ENCODE data around the gene C2CD5.

The C2CD5 gene

DNA sequence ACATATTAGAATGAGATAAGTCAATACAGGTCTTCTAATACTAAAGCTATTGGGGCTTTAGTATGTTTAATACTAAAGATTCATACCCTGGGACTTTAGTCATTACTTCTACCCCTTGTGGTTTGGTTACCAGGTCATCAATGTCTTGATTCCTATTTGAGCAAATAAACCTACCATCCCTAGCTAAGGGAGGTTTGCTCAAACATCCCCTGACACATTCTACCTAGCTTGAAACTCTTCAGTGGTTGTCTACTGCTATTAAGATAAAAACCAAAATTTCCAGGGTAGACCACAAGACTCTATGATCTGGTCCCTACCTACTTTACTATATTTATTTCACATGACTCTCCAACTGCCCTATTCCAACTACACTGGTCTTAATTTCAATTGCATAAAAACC is 7.3 kb upstream of the C2CD5 start:
- H3K4me3 ChIP-seq (ENCODE audit: low read depth, low read length): no peak overlapping the region
- TF ChIP-seq, protein P1, sequence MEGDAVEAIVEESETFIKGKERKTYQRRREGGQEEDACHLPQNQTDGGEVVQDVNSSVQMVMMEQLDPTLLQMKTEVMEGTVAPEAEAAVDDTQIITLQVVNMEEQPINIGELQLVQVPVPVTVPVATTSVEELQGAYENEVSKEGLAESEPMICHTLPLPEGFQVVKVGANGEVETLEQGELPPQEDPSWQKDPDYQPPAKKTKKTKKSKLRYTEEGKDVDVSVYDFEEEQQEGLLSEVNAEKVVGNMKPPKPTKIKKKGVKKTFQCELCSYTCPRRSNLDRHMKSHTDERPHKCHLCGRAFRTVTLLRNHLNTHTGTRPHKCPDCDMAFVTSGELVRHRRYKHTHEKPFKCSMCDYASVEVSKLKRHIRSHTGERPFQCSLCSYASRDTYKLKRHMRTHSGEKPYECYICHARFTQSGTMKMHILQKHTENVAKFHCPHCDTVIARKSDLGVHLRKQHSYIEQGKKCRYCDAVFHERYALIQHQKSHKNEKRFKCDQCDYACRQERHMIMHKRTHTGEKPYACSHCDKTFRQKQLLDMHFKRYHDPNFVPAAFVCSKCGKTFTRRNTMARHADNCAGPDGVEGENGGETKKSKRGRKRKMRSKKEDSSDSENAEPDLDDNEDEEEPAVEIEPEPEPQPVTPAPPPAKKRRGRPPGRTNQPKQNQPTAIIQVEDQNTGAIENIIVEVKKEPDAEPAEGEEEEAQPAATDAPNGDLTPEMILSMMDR (IDR thresholded peaks at IDR 0.05; ENCODE audit: low read depth, low read length, missing control alignments): no peak
- in situ Hi-C loops (cut with HindIII; ENCODE audit: low sequenced_read_pairs): no loop called here
- DNase-seq (ENCODE audit: low read depth): no peak

DNA sequence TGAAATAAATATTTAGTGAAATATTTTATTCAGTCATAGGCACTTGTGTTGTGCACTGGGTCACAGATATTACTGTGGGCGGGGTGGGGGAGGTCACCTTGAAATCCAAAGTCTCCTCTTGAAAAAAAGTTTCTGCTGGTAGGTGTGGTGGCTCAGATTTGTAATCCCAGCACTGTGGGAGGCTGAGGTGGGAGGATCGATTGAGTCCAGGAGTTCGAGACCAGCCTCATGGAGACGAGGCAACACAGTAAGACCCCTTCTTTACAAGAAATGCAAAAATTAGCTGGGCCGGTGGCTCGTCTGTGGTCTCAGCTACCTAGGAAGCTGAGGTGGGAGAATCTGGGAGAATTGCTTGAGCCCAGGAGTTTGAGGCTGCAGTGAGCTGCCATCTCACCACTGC is 913 bp upstream of the C2CD5 start:
- TF ChIP-seq, protein P1 (IDR thresholded peaks at IDR 0.05; ENCODE audit: low read depth, low read length, missing control alignments): no peak

GRCh38 chr12:22543246-22544037 is 900 bp downstream of the C2CD5 start:
- in situ Hi-C loops (cut with HindIII; ENCODE audit: low sequenced_read_pairs): no loop called here
- DNase-seq (ENCODE audit: low read depth): no peak
- H3K4me3 ChIP-seq (ENCODE audit: low read depth, low read length): peak overlapping the region; percentile 87
- TF ChIP-seq, protein P1 (IDR thresholded peaks at IDR 0.05; ENCODE audit: low read depth, low read length, missing control alignments): no peak

More for the DNA sequence above, 913 bp upstream of the C2CD5 start:
- DNase-seq (ENCODE audit: low read depth): no peak
- H3K4me3 ChIP-seq (ENCODE audit: low read depth, low read length): no peak overlapping the region
- in situ Hi-C loops (cut with HindIII; ENCODE audit: low sequenced_read_pairs): no loop called here

- TF ChIP-seq, protein P1 (IDR thresholded peaks at IDR 0.05; ENCODE audit: low read depth, low read length, missing control alignments): no peak
- no peak overlapping the region for H3K4me3 ChIP-seq (ENCODE audit: low read depth, low read length)
- no peak for DNase-seq (ENCODE audit: low read depth)
- in situ Hi-C loops (cut with HindIII; ENCODE audit: low sequenced_read_pairs): no loop called here
Measured at GRCh38 chr12:22541496-22542155, 2.7 kb downstream of the C2CD5 start.

DNA sequence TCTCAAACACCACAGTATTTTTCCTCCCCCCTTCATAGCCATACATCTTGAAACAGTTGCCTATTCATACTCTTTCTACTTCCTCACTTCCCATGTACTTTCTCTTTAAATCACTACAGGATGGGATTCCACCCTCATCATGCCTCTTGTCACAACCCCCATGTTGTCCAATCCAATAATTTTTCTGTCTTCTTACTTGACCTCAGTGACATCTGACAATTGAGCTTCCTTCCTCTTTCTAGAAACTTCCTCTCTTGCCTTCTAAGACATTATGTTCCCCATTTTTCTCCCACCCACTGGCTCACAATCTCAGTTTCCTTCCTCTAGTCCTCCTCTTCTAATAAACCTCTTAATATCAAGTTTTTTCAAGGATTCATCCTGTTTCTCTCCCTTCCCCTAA is 5.3 kb downstream of the C2CD5 start:
- in situ Hi-C loops (cut with HindIII; ENCODE audit: low sequenced_read_pairs): no loop called here
- DNase-seq (ENCODE audit: low read depth): no peak
- TF ChIP-seq, protein P1 (IDR thresholded peaks at IDR 0.05; ENCODE audit: low read depth, low read length, missing control alignments): no peak
- H3K4me3 ChIP-seq (ENCODE audit: low read depth, low read length): no peak overlapping the region

GRCh38 chr12:22538311-22538710 is 6.0 kb downstream of the C2CD5 start:
- in situ Hi-C loops (cut with HindIII; ENCODE audit: low sequenced_read_pairs): no loop called here
- no peak overlapping the region for H3K4me3 ChIP-seq (ENCODE audit: low read depth, low read length)
- TF ChIP-seq, protein P1 (IDR thresholded peaks at IDR 0.05; ENCODE audit: low read depth, low read length, missing control alignments): no peak
- no peak for DNase-seq (ENCODE audit: low read depth)
